Suprapubic skin (tissue), 4 donors: ENCODE measurements around the gene GGT7. TPM values are rescaled to one million over a fixed set of nuclear protein-coding genes. Genes with fewer than 3 reads are reported as not detected.

Experiments
- DNase-seq, 2 donors: peaks; one replicate each; pipeline ENCODE4 v3.0.0-alpha.2; 2019; ENCODE audit warnings: low spot score in 2 of 2
- H3K27ac ChIP-seq: fragments of 200-600 bp; sonication (generic); one replicate; pipeline ENCODE4 v1.5.1; 2019
- H3K27me3 ChIP-seq: fragments of 200-600 bp; sonication (generic); one replicate; pipeline ENCODE4 v1.5.1; 2019
- H3K36me3 ChIP-seq: fragments of 200-600 bp; sonication (generic); one replicate; pipeline ENCODE4 v1.5.1; 2019
- H3K4me1 ChIP-seq: fragments of 200-600 bp; sonication (generic); one replicate; pipeline ENCODE4 v1.5.1; 2019
- H3K4me3 ChIP-seq: fragments of 200-600 bp; sonication (generic); one replicate; pipeline ENCODE4 v1.5.1; 2019; ENCODE audit warnings: mild to moderate bottlenecking
- H3K9me3 ChIP-seq: fragments of 200-600 bp; sonication (generic); one replicate; pipeline ENCODE4 v1.5.1; 2019
- EP300 ChIP-seq: sonication (generic); formaldehyde crosslinking; IDR thresholded peaks from one replicate; pipeline ENCODE4 v1.6.1; 2017; ENCODE audit warnings: antibody characterized with exemption
- POLR2A ChIP-seq, 2 donors: fragments of 450-650 bp; IDR thresholded peaks; one replicate each; pipeline ENCODE4 v1.6.1; 2017; ENCODE audit warnings: antibody characterized with exemption in 2 of 2, mild to moderate bottlenecking in 2 of 2, moderate library complexity in 2 of 2
- POLR2AphosphoS5 ChIP-seq, 3 donors: sonication (generic); formaldehyde crosslinking; IDR thresholded peaks; one replicate each; pipeline ENCODE4 v1.6.1; 2017; ENCODE audit warnings: antibody characterized with exemption in 3 of 3
- WGBS: methylation state at CpG from one replicate; pipeline ENCODE4 v1.1.5; 2018; 5-methylcytosine and 5-hydroxymethylcytosine counted together
- total RNA-seq, 4 donors: library from RNA; depleted of rRNA; stranded (reverse); fragments of >200 nt; gene quantifications; one replicate each; pipeline ENCODE4 v1.1.0, GENCODE V29; 2016
- TF ChIP-seq, protein P1 (sequence below), 2 donors: fragments of 200-600 bp in 1 of 2; fragments of 450-650 bp in 1 of 2; sonication (generic) in 1 of 2; IDR thresholded peaks; one replicate each; pipeline ENCODE4 v1.5.1; 2016 to 2019; ENCODE audit warnings: antibody characterized with exemption in 2 of 2, mild to moderate bottlenecking in 1 of 2, moderate library complexity in 1 of 2

The GGT7 gene
- total RNA-seq, 4 donors from 2014 or later = 4.3 to 13.1 (median 11.1) TPM

DNA sequence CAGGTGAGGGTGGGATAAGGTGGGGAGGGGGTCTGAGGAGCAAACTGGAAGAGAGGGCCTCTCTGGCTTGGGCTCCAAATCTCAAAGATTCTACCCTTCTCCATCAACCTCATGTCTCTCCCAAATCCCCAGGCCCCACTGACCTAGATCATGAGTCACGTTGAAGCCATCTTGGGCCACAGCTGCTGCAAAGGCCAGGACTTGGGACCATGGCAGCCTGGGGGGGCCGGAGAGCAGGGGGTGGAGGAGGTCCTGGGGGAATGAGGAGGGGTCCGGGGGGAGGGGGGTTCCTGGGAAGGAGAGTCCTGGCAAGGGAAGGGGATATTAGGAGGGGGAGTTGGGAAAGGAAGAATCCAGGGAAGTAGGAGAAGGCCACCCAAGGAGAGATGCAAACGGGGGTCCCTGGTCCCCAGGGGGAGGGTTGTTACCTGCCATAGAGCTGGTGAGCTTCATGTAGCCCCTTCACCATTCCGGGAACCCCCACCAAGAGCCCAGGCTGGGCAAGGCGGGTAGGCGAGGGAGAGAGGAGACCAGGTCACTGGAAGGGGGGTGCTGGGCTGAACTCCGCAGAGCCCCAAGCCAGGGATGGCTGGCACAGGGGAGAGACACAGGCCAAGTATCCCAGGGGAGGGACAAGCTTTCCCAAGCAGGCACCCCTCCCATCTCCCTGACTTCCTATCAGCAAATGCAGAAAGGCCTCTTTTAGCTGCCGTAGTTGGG lies 12.7 kb downstream of the GGT7 start:
- peaks cover 5% of the 10 kb centered on the region for H3K4me1 ChIP-seq
- TF ChIP-seq EP300 = no peak
- TF ChIP-seq, protein P1, sequence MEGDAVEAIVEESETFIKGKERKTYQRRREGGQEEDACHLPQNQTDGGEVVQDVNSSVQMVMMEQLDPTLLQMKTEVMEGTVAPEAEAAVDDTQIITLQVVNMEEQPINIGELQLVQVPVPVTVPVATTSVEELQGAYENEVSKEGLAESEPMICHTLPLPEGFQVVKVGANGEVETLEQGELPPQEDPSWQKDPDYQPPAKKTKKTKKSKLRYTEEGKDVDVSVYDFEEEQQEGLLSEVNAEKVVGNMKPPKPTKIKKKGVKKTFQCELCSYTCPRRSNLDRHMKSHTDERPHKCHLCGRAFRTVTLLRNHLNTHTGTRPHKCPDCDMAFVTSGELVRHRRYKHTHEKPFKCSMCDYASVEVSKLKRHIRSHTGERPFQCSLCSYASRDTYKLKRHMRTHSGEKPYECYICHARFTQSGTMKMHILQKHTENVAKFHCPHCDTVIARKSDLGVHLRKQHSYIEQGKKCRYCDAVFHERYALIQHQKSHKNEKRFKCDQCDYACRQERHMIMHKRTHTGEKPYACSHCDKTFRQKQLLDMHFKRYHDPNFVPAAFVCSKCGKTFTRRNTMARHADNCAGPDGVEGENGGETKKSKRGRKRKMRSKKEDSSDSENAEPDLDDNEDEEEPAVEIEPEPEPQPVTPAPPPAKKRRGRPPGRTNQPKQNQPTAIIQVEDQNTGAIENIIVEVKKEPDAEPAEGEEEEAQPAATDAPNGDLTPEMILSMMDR (IDR thresholded peaks at IDR 0.05) = no peak
- no peak for TF ChIP-seq POLR2AphosphoS5 (IDR thresholded peaks at IDR 0.05)
- no peak for TF ChIP-seq POLR2A (IDR thresholded peaks at IDR 0.05)
- 96% methylated on average over 9 of the region's 9 CpGs for WGBS
- no peak overlapping the region for H3K4me3 ChIP-seq
- H3K36me3 ChIP-seq = peaks cover 30% of the 10 kb centered on the region
- H3K27me3 ChIP-seq = no peaks in the 10 kb centered on the region
- H3K27ac ChIP-seq = no peak overlapping the region
- no peaks in the 10 kb centered on the region for H3K9me3 ChIP-seq
- peak in 1 of 2 donors; percentile 61 for DNase-seq

DNA sequence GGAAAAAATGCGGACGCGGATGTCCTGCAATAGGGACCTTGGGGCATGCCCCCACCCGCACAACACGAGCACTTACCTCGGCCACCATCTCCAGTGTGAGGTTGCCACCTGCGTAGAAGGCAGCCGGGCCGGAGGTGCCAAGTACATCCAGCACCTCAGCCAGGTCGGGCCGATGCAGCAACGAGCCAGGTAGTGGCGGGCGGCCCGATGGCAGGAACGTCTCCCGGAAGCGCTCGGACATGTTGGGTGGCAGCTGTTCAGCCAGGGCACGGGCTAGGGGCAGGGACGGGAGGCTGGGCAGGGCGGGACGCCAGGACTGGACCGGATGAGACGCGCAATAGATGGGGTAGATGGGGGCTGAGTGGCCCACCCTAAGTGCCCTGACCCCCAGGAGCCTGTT lies 13.3 kb downstream of the GGT7 start:
- no peak overlapping the region for H3K4me3 ChIP-seq
- peaks cover 30% of the 10 kb centered on the region for H3K36me3 ChIP-seq
- DNase-seq = no peak
- H3K27me3 ChIP-seq = no peaks in the 10 kb centered on the region
- peaks cover 5% of the 10 kb centered on the region for H3K4me1 ChIP-seq
- 96% methylated on average over 26 of the region's 26 CpGs for WGBS
- no peaks in the 10 kb centered on the region for H3K9me3 ChIP-seq
- TF ChIP-seq EP300 (no peak), POLR2A (IDR thresholded peaks at IDR 0.05) (no peak), POLR2AphosphoS5 (IDR thresholded peaks at IDR 0.05) (no peak)
- TF ChIP-seq, protein P1 (IDR thresholded peaks at IDR 0.05) = no peak
- H3K27ac ChIP-seq = no peak overlapping the region

DNA sequence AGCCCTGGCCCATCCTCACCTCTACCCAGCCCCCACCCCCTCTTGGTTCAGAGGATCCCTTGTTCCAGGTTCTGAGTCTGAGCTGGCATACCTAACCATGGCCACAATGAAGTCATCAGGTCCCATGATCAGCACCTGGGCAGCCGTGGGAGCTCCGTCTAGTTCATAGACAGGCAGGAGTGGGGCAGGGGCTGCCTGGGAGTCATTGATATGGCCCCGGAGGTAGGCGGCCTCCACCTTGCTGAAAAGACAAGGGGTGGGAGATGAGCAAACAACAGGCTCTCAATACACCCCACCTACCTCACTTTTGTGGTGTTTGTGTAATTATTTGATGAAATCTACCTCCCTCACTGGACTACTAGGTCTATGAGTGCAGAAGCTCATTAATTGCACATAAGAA lies 20.4 kb downstream of the GGT7 start:
- DNase-seq = no peak
- Histone ChIP-seq H3K4me3 (no peak overlapping the region), H3K9me3 (no peaks in the 10 kb centered on the region), H3K4me1 (no peaks in the 10 kb centered on the region), H3K36me3 (peaks cover 59% of the 10 kb centered on the region), H3K27me3 (no peaks in the 10 kb centered on the region), H3K27ac (no peak overlapping the region)
- TF ChIP-seq EP300 = no peak
- TF ChIP-seq POLR2AphosphoS5 (IDR thresholded peaks at IDR 0.05) = no peak
- TF ChIP-seq, protein P1 (IDR thresholded peaks at IDR 0.05) = no peak
- no peak for TF ChIP-seq POLR2A (IDR thresholded peaks at IDR 0.05)
- 90% methylated on average over 4 of the region's 4 CpGs for WGBS

DNA sequence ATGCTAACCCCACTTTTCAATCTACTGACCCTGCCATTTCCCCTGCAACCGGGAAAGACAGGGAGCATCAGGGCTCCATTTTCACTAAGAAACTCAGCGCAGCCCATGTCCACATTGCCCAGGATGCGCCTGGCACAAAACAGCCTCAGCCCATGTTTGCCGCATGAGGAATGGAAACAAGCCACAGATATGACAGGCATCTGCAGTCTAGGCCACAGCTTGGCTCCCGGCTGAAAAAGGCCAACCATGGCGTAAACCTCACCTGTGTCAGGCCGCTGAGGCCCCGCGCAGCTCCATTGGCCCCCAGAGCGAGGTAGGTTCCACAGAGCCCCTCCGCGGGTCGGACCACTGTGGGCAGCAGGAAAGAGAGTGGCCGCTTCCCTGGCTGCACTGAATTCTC lies 21.7 kb downstream of the GGT7 start:
- TF ChIP-seq, protein P1 (IDR thresholded peaks at IDR 0.05) = no peak
- no peak for TF ChIP-seq EP300
- TF ChIP-seq POLR2AphosphoS5 (IDR thresholded peaks at IDR 0.05) = no peak
- TF ChIP-seq POLR2A (IDR thresholded peaks at IDR 0.05) = no peak
- no peak for DNase-seq
- Histone ChIP-seq H3K4me3 (no peak overlapping the region), H3K9me3 (no peaks in the 10 kb centered on the region), H3K4me1 (no peaks in the 10 kb centered on the region), H3K27me3 (no peaks in the 10 kb centered on the region), H3K36me3 (peaks cover 47% of the 10 kb centered on the region), H3K27ac (no peak overlapping the region)
- WGBS = 96% methylated on average over 14 of the region's 14 CpGs

DNA sequence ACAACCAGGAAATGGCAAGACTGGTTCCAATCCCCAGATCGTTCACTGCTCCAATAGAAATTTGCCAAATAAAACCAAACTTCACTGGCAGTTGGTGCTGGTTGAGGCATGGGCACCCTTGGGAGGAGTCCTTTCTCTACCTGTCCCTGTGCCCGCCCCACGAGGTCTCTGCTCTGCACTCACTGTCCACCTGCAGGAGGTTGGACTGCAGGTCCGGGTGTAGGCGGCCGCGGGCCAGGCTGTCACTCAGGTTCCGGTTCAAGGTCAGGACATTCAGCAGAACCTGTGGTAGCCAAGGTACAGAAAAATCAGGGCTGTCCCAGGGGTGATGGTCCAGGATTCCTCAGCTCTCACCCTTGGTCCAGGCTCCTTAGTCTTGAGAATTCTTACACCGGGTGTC lies 22.9 kb downstream of the GGT7 start:
- H3K27ac ChIP-seq = no peak overlapping the region
- H3K9me3 ChIP-seq = no peaks in the 10 kb centered on the region
- no peaks in the 10 kb centered on the region for H3K4me1 ChIP-seq
- WGBS = 93% methylated on average over 9 of the region's 9 CpGs
- no peaks in the 10 kb centered on the region for H3K27me3 ChIP-seq
- no peak for DNase-seq
- H3K36me3 ChIP-seq = peaks cover 50% of the 10 kb centered on the region
- H3K4me3 ChIP-seq = no peak overlapping the region
- TF ChIP-seq POLR2AphosphoS5 (IDR thresholded peaks at IDR 0.05) (no peak), EP300 (no peak), POLR2A (IDR thresholded peaks at IDR 0.05) (no peak)
- TF ChIP-seq, protein P1 (IDR thresholded peaks at IDR 0.05) = no peak
